Activated naive CD8-positive, alpha-beta T cell treated with anti-CD3 and anti-CD28 coated beads, Interleukin-2, amount 50 U/mL, for 24 hours (primary cell): ENCODE results near the gene PPM1N.
A peak's percentile ranks its signal among the peaks of the same experiment; 100 is the strongest.

Experiments
- ATAC-seq: fragments of 150-1000 bp; cut with Tn5 transposase; one replicate; pipeline ENCODE4 v1.10.0; 2021
- DNase-seq: peaks from one replicate; pipeline ENCODE4 v3.0.0; 2021
- H3K27ac Mint-ChIP-seq: one replicate; pipeline ENCODE4 v1.8.0; 2021; ENCODE audit warnings: mild to moderate bottlenecking, mixed read lengths
- H3K27me3 Mint-ChIP-seq: one replicate; pipeline ENCODE4 v1.8.0; 2021; ENCODE audit warnings: mixed read lengths
- H3K36me3 Mint-ChIP-seq: one replicate; pipeline ENCODE4 v1.8.0; 2021; ENCODE audit warnings: low read depth, mixed read lengths
- H3K4me1 Mint-ChIP-seq: one replicate; pipeline ENCODE4 v1.8.0; 2021; ENCODE audit warnings: mixed read lengths
- H3K4me3 Mint-ChIP-seq: one replicate; pipeline ENCODE4 v1.8.0; 2021; ENCODE audit warnings: mild to moderate bottlenecking, moderate library complexity, mixed read lengths
- H3K9me3 Mint-ChIP-seq: one replicate; pipeline ENCODE4 v1.8.0; 2021; ENCODE audit warnings: mixed read lengths

The PPM1N gene

GRCh38 chr19:45474606-45475521 is 23.4 kb upstream of the PPM1N start:
- DNase-seq (no peak), ATAC-seq (no peak)
- no peak overlapping the region for H3K4me3 Mint-ChIP-seq
- H3K27me3 Mint-ChIP-seq = peaks cover 27% of the 10 kb centered on the region
- peaks cover 48% of the 10 kb centered on the region for H3K4me1 Mint-ChIP-seq
- H3K36me3 Mint-ChIP-seq = peaks cover 25% of the 10 kb centered on the region
- no peaks in the 10 kb centered on the region for H3K9me3 Mint-ChIP-seq
- no peak overlapping the region for H3K27ac Mint-ChIP-seq

- Mint-ChIP-seq H3K36me3 (peaks cover 19% of the 10 kb centered on the region), H3K4me1 (peaks cover 41% of the 10 kb centered on the region), H3K27me3 (peaks cover 27% of the 10 kb centered on the region), H3K9me3 (no peaks in the 10 kb centered on the region), H3K4me3 (no peak overlapping the region), H3K27ac (no peak overlapping the region)
- DNase-seq = no peak
- ATAC-seq = no peak
Observed at GRCh38 chr19:45475537-45476291, 22.5 kb upstream of the PPM1N start.

GRCh38 chr19:45476304-45476703 is 21.9 kb upstream of the PPM1N start:
- peaks cover 16% of the 10 kb centered on the region for H3K36me3 Mint-ChIP-seq

GRCh38 chr19:45477186-45477585 is 21.1 kb upstream of the PPM1N start:
- H3K9me3 Mint-ChIP-seq = no peaks in the 10 kb centered on the region
- H3K4me1 Mint-ChIP-seq = peaks cover 32% of the 10 kb centered on the region
- H3K27ac Mint-ChIP-seq = no peak overlapping the region
- no peak overlapping the region for H3K4me3 Mint-ChIP-seq
- ATAC-seq (no peak), DNase-seq (no peak)
- H3K36me3 Mint-ChIP-seq = peaks cover 12% of the 10 kb centered on the region
- H3K27me3 Mint-ChIP-seq = peaks cover 23% of the 10 kb centered on the region

More at GRCh38 chr19:45476304-45476703, 21.9 kb upstream of the PPM1N start:
- DNase-seq = no peak
- H3K27ac Mint-ChIP-seq = no peak overlapping the region
- H3K4me1 Mint-ChIP-seq = peaks cover 38% of the 10 kb centered on the region
- H3K4me3 Mint-ChIP-seq = no peak overlapping the region
- peaks cover 27% of the 10 kb centered on the region for H3K27me3 Mint-ChIP-seq
- no peaks in the 10 kb centered on the region for H3K9me3 Mint-ChIP-seq
- no peak for ATAC-seq

GRCh38 chr19:45477713-45478453 is 20.4 kb upstream of the PPM1N start:
- ATAC-seq = peak; percentile 8
- peak overlapping the region; percentile 99 for H3K27ac Mint-ChIP-seq
- no peaks in the 10 kb centered on the region for H3K9me3 Mint-ChIP-seq
- DNase-seq = no peak
- peaks cover 30% of the 10 kb centered on the region for H3K4me1 Mint-ChIP-seq
- peaks cover 9% of the 10 kb centered on the region for H3K36me3 Mint-ChIP-seq
- H3K4me3 Mint-ChIP-seq = peak overlapping the region; percentile 66
- peaks cover 19% of the 10 kb centered on the region for H3K27me3 Mint-ChIP-seq

- H3K4me1 Mint-ChIP-seq = peaks cover 30% of the 10 kb centered on the region
- H3K27me3 Mint-ChIP-seq = peaks cover 14% of the 10 kb centered on the region
- peak; percentile 91 for DNase-seq
- ATAC-seq = peak; percentile 90
- H3K36me3 Mint-ChIP-seq = peaks cover 8% of the 10 kb centered on the region
- H3K9me3 Mint-ChIP-seq = no peaks in the 10 kb centered on the region
- peak overlapping the region; percentile 66 for H3K4me3 Mint-ChIP-seq
- peak overlapping the region; percentile 99 for H3K27ac Mint-ChIP-seq
Observed at GRCh38 chr19:45478454-45479238, 19.6 kb upstream of the PPM1N start.

GRCh38 chr19:45483033-45483432 is 15.2 kb upstream of the PPM1N start:
- DNase-seq (no peak), ATAC-seq (no peak)
- no peak overlapping the region for H3K27ac Mint-ChIP-seq
- peaks cover 25% of the 10 kb centered on the region for H3K4me1 Mint-ChIP-seq
- peaks cover 2% of the 10 kb centered on the region for H3K36me3 Mint-ChIP-seq
- H3K9me3 Mint-ChIP-seq = no peaks in the 10 kb centered on the region
- H3K4me3 Mint-ChIP-seq = no peak overlapping the region
- H3K27me3 Mint-ChIP-seq = peaks cover 6% of the 10 kb centered on the region

- H3K27me3 Mint-ChIP-seq = peaks cover 7% of the 10 kb centered on the region
- peak overlapping the region; percentile 9 for H3K4me3 Mint-ChIP-seq
- no peaks in the 10 kb centered on the region for H3K9me3 Mint-ChIP-seq
- H3K36me3 Mint-ChIP-seq = no peaks in the 10 kb centered on the region
- DNase-seq (no peak), ATAC-seq (no peak)
- no peak overlapping the region for H3K27ac Mint-ChIP-seq
- peaks cover 14% of the 10 kb centered on the region for H3K4me1 Mint-ChIP-seq
Observed at GRCh38 chr19:45484273-45484945, 13.8 kb upstream of the PPM1N start.

GRCh38 chr19:45485305-45486077 is 12.8 kb upstream of the PPM1N start:
- H3K9me3 Mint-ChIP-seq = no peaks in the 10 kb centered on the region
- peak overlapping the region; percentile 82 for H3K4me3 Mint-ChIP-seq
- H3K4me1 Mint-ChIP-seq = peaks cover 11% of the 10 kb centered on the region
- peak overlapping the region; percentile 77 for H3K27ac Mint-ChIP-seq
- peak; percentile 99 for ATAC-seq
- DNase-seq = peak; percentile 99
- H3K27me3 Mint-ChIP-seq = peaks cover 7% of the 10 kb centered on the region
- no peaks in the 10 kb centered on the region for H3K36me3 Mint-ChIP-seq

GRCh38 chr19:45488708-45489107 is 9.5 kb upstream of the PPM1N start:
- no peaks in the 10 kb centered on the region for H3K36me3 Mint-ChIP-seq
- no peaks in the 10 kb centered on the region for H3K9me3 Mint-ChIP-seq
- H3K4me1 Mint-ChIP-seq = peaks cover 20% of the 10 kb centered on the region
- ATAC-seq (no peak), DNase-seq (no peak)
- H3K4me3 Mint-ChIP-seq = no peak overlapping the region
- no peak overlapping the region for H3K27ac Mint-ChIP-seq
- H3K27me3 Mint-ChIP-seq = peaks cover 19% of the 10 kb centered on the region

GRCh38 chr19:45489216-45489855 is 8.9 kb upstream of the PPM1N start:
- DNase-seq (no peak), ATAC-seq (no peak)
- Mint-ChIP-seq H3K9me3 (no peaks in the 10 kb centered on the region), H3K27ac (no peak overlapping the region), H3K36me3 (no peaks in the 10 kb centered on the region), H3K4me1 (peaks cover 20% of the 10 kb centered on the region), H3K4me3 (no peak overlapping the region), H3K27me3 (peaks cover 24% of the 10 kb centered on the region)

GRCh38 chr19:45492137-45492626 is 6.1 kb upstream of the PPM1N start:
- DNase-seq (no peak), ATAC-seq (no peak)
- Mint-ChIP-seq H3K4me3 (no peak overlapping the region), H3K4me1 (peaks cover 23% of the 10 kb centered on the region), H3K27ac (no peak overlapping the region), H3K36me3 (no peaks in the 10 kb centered on the region), H3K9me3 (no peaks in the 10 kb centered on the region), H3K27me3 (peaks cover 38% of the 10 kb centered on the region)
